Measurements from ENCODE around the gene EVC.
"Not testable (repeated sequence)": the region's sequence is repeated elsewhere in the genome, so short reads cannot be mapped to it uniquely, and the experiment has no call there.

Gene EVC

GRCh38 chr4:5708449-5709206 is 2.4 kb upstream of the EVC start, which contains the start of gene EVC2:
TSS of gene EVC2 (minus strand) at chr4:5708559. CDS start at chr4:5708513, 46 bp downstream.
- DNase-seq (ENCODE audit: low spot score), result no peak

GRCh38 chr4:5709207-5709575 is 1.8 kb upstream of the EVC start:
- no peak for DNase-seq (ENCODE audit: low spot score)

- DNase-seq (ENCODE audit: low spot score), result no peak
Observed at GRCh38 chr4:5710065-5710960, 688 bp upstream of the EVC start.

GRCh38 chr4:5711479-5712184 is 631 bp downstream of the EVC start:
- DNase-seq (ENCODE audit: low spot score), result no peak

- DNase-seq (ENCODE audit: low spot score), result no peak
Observed at GRCh38 chr4:5712517-5712916, 1.5 kb downstream of the EVC start.

- no peak for DNase-seq (ENCODE audit: low spot score)
Observed at GRCh38 chr4:5712931-5713330, 1.9 kb downstream of the EVC start.

GRCh38 chr4:5713861-5714260 is 2.9 kb downstream of the EVC start:
- no peak for DNase-seq (ENCODE audit: low spot score)

GRCh38 chr4:5715357-5715756 is 4.4 kb downstream of the EVC start:
- no peak for DNase-seq (ENCODE audit: low spot score)

- DNase-seq (ENCODE audit: low spot score), result no peak
Observed at GRCh38 chr4:5716391-5716790, 5.4 kb downstream of the EVC start.

- DNase-seq (ENCODE audit: low spot score), result no peak
Observed at GRCh38 chr4:5717449-5718158, 6.6 kb downstream of the EVC start.

- DNase-seq (ENCODE audit: low spot score), result no peak
Observed at GRCh38 chr4:5718411-5718810, 7.4 kb downstream of the EVC start.

GRCh38 chr4:5719350-5720055 is 8.5 kb downstream of the EVC start:
- no peak for DNase-seq (ENCODE audit: low spot score)

- no peak for DNase-seq (ENCODE audit: low spot score)
Observed at GRCh38 chr4:5720157-5720850, 9.3 kb downstream of the EVC start.

- no peak for DNase-seq (ENCODE audit: low spot score)
Observed at GRCh38 chr4:5720980-5721379, 10.0 kb downstream of the EVC start.

GRCh38 chr4:5721923-5722322 is 10.9 kb downstream of the EVC start:
- no peak for DNase-seq (ENCODE audit: low spot score)

- DNase-seq (ENCODE audit: low spot score), result no peak
Observed at GRCh38 chr4:5722328-5722727, 11.3 kb downstream of the EVC start.

- DNase-seq (ENCODE audit: low spot score), result no peak
Observed at GRCh38 chr4:5724377-5724776, 13.4 kb downstream of the EVC start.

GRCh38 chr4:5728412-5728811 is 17.4 kb downstream of the EVC start:
- DNase-seq (ENCODE audit: low spot score), result not testable (repeated sequence)

- no peak for DNase-seq (ENCODE audit: low spot score)
Observed at GRCh38 chr4:5730436-5730835, 19.4 kb downstream of the EVC start.
